MM.1S (cell line): ENCODE measurements around the gene CDKL5.

ENCODE experiments used
- EZH2 ChIP-seq: fragments of 300-600 bp; sonication (generic); optimal IDR thresholded peaks from 2 replicates; pipeline ENCODE3; 2017; ENCODE audit warnings: low read depth, mild to moderate bottlenecking, antibody characterized with exemption, low read length, mixed read lengths
- TF ChIP-seq, protein P1 (sequence below): fragments of 300-600 bp; sonication (generic); IDR thresholded peaks from 2 replicates; pipeline ENCODE4 v1.5.1; 2016; ENCODE audit warnings: antibody characterized with exemption, low read length, mixed read lengths

DNA sequence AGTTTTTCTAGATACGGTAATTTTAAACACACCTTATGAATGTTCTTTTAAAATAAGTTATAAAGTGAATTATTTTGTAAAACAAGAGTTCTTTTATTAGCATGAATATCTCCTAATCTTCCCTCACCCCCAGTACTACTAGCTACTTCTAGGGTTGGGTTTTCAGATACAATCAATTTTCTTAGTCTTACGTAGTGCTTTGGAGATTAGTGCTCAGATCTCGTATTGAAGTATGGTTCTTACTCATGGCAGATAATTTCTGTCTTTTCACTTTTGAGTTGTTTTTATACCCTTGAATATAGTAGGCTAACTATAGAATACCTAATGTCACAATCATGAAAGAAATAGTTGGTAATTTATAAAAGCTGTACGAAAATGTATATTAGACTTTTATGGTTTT lies 43.2 kb downstream of the CDKL5 start:
- TF ChIP-seq, protein P1, sequence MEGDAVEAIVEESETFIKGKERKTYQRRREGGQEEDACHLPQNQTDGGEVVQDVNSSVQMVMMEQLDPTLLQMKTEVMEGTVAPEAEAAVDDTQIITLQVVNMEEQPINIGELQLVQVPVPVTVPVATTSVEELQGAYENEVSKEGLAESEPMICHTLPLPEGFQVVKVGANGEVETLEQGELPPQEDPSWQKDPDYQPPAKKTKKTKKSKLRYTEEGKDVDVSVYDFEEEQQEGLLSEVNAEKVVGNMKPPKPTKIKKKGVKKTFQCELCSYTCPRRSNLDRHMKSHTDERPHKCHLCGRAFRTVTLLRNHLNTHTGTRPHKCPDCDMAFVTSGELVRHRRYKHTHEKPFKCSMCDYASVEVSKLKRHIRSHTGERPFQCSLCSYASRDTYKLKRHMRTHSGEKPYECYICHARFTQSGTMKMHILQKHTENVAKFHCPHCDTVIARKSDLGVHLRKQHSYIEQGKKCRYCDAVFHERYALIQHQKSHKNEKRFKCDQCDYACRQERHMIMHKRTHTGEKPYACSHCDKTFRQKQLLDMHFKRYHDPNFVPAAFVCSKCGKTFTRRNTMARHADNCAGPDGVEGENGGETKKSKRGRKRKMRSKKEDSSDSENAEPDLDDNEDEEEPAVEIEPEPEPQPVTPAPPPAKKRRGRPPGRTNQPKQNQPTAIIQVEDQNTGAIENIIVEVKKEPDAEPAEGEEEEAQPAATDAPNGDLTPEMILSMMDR: no peak
- TF ChIP-seq EZH2: no peak
